Glomerular visceral epithelial cell (primary cell): Measurements from ENCODE around the gene MYRIP.

Experiments used
- DNase-seq: peaks from one replicate; pipeline ENCODE4 v3.0.0-alpha.2; 2016; ENCODE audit errors: extremely low spot score

The MYRIP gene

DNA sequence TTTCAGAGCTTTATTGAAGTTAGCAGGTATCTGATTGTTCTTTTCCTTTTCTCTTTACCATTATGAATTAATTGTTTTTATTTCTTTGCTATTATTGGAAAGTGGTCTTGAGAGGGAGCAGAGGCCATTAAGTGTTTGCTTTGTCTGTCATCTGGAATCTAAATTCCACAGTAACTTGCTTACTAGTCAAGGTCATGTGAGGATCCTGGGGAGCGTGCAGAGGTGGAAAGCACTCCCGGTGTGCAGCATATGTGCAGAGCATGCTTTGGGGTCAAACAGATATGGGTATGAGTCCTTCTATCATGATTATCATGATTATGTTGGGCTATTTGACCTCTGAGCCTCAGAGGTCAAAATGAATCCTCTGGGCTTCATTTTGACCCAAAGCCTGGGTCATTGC is 96.4 kb downstream of the MYRIP start:
- no peak for DNase-seq

GRCh38 chr3:39907981-39908380 is 98.6 kb downstream of the MYRIP start:
- no peak for DNase-seq

- no peak for DNase-seq
These were observed 100.7 kb downstream of the MYRIP start for GRCh38 chr3:39910135-39910534.

- peak; percentile 8 for DNase-seq
These were observed 101.5 kb downstream of the MYRIP start for GRCh38 chr3:39910826-39911464.

DNA sequence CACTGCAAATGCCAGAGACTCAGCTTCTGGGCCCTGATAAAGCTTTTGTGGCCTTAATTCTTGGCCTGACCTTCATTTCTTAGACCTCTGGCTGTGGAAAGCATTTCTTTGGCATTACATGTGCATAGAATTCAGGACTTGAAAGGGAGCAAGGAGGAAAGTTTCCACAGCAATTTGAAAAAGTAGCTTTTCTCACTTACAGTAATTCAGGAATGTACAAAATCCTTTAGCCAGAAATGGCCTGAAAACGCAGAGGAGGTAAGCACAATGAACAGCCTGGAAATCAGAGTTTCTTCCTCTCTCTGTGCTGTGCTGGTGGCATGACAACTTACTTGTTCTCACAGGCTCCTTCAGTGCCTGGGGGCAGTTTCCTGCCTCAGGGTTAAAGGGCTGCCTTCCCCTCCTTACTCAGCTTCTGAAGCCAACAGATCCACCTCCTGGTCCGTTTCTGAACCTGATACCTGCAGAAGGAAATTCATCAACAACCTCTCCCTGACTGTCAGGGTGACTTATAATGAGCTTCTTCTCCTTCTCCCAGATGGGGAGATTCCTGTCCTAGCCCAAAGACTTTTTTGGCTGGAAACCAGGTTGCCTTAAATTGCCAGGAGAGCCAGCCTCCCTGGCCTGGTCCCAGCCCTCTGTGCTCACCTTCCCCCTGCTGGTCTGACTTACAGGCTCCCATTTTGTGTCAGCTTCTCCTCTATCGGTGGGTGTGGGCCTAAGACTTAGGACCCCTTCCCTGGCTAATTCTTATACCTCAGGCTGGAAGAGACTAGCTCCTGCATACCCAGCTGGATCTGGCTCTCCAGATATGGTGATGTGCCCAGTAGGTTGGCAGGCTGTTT is 102.3 kb downstream of the MYRIP start:
- DNase-seq: no peak

DNA sequence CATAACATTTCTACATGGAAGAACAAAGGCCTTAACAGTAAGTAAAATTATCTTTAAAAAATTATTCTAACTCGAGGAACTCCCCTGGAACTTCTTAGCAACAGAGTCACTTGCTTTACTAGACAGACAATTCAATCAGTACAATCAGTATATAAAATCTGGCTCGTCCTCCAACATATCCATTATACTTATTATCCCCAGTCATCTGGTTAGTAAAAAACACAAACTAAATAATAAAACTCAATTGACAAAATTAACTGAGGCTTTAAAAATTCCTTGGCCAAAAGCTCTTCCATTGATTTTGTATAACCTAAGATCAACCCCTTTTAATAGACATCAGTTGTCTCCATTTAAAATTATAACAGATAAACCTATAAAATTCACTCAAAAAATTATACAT is 105.6 kb downstream of the MYRIP start:
- no peak for DNase-seq

- peak; percentile 8 for DNase-seq
These were observed 107.8 kb downstream of the MYRIP start for GRCh38 chr3:39917065-39917773.

GRCh38 chr3:39919281-39919680 is 109.9 kb downstream of the MYRIP start:
- DNase-seq: no peak

DNA sequence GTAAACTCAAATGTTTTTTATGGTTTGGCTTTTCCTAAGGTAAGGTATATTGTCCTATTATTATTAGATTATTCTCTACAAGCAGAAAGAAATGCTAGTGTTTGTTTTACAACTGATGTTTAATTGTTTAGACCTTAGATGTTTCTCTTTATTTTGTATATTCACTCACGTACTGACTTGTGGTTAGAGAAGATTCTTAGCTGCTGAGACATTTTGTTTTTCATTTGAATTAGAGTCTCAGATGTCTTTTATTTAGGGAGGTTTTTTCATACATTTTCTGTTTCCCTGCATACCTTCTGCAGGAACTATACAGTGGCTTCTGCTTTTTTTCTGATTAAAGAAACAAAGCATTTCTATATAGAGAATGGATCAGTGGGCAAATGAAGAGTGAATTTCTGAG is 110.9 kb downstream of the MYRIP start:
- no peak for DNase-seq

DNA sequence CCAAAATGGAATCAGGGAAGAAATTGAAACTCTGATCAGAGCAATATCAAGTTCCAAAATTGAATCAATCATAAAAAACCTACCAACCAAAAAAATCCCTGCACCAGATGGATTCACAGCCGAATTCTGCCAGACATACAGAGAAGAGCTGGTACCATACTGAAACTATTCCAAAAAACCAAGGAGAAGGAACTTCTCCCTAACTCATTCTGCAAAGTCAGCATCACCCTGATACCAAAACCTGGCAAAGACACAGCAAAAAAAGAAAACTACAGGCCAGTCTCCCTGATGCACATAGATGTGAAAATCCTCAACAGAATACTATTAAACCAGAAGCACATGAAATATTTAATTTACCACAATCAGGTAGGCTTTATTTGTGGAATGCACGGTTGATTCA is 118.1 kb downstream of the MYRIP start:
- DNase-seq: no peak

DNA sequence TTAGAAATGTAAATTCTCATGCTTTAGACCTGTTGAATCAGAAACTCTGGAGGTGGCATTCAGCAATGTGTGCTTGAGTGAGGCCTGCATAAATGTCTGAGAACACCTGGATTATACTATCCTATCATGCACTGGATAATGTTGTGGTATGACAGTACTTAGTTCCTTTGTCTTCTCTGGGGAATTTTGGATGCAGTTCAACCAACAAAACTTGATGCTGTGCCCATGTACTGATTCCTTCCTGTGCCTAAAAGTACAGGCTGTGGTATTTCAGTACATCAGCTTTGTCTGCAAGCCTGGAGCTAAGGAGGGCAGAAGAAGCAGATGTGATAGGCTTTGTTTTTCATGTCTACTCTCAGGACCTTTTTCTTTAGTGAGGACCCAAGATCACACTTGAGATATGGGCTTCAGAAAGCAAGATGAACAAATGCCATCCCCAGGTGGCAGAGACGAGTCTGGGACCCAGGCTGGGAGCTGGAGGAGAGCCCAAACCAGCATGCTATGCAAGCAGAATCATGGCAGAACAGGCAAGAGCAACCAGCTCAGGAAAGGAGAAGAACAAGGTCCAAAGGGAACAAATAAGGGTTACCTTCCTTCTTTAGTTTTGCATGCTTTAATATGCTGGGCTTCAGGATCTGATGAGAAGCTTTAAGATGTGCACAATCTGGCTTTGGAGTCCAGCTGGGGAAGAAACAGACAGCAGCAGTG is 124.7 kb downstream of the MYRIP start:
- DNase-seq: no peak

GRCh38 chr3:39934696-39935095 is 125.3 kb downstream of the MYRIP start:
- DNase-seq: no peak

GRCh38 chr3:39935261-39935660 is 125.9 kb downstream of the MYRIP start:
- no peak for DNase-seq

DNA sequence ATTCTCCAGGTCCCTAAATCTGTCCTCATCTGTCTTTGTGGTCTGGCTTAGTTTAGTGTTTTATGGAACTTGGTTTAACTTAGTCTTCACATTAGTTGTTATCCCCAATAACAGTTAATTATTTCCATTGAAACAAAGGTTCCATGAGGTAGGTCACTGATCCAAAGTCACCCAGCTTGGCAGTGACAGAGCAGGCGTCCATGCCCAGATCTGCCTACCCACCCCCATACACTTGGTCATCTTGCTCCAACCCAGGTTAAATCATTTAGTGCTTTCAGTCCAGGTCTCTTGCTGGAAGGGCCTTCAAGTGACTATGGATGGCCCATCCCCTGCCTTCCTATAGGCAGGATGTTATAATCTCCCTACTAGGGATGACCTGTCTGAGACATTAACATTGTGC is 127.4 kb downstream of the MYRIP start:
- DNase-seq: no peak

GRCh38 chr3:39937315-39937714 is 127.9 kb downstream of the MYRIP start:
- no peak for DNase-seq

DNA sequence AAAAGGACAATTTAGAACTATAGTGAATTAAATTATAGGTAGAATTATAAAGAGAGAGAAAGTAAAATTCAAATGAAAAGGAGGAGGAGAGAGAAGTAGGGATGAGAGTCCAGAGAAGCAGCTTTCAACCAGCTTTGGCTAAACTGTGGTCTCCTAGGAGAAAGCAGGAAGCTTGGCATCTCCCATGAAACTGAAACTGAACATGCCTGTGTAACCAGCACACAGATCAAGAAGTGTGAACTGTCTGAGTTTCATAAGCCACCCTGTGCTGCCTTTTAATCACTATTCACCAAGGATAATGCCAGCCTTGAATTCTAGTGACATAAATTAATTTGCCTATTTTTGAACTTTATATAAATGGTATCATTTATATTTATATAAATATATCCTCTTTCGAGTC is 128.5 kb downstream of the MYRIP start:
- DNase-seq: no peak

DNA sequence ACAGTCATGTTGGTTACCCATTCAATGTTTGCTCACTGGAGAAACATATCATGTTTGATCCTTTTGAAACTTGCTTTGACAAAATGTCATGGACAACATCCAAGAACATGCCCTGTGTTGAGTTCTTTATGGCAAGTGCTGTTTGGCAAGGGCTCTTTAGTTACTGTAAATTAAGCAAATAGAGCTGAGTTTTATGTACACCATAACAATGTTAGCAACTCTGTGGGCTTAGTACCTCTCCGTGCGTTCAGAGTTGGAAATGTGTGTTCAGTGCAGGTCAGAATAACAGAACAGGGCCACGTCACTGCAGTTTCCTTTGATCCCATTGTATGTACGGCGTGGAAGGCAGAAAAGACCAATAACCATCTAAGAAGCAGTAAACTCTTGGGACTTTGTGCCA is 132.5 kb downstream of the MYRIP start:
- DNase-seq: no peak

DNA sequence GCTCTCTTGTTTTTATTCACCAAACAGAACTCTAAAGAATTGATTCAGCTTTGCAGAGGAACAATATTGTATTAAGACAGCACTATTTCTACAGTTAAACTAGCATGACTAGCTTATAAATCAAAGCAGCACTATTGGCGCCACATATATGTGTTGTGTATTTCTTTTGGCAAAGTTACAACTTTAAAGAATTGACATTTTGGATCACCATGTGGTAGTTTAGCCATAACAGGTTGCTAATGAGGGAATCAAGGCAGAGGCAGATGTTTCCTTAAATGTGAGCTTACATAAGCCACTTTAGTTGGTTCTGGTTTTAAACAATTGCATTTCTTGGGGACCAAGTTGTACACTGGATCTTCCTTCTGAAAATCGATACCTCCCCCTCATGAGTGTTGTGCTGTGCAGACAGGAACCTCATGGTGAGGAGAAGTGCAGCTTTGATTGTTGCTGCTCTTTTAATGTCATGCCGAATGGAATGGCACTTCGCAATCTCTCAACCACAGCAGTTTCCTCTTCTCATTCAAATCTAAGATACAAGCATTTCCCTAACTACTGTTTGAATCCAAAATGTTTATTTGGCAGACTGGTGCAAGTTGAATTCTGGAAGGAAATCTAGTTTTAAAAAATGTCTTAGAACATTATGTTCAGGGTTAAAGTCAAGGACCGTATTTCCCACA is 151.2 kb downstream of the MYRIP start:
- no peak for DNase-seq

DNA sequence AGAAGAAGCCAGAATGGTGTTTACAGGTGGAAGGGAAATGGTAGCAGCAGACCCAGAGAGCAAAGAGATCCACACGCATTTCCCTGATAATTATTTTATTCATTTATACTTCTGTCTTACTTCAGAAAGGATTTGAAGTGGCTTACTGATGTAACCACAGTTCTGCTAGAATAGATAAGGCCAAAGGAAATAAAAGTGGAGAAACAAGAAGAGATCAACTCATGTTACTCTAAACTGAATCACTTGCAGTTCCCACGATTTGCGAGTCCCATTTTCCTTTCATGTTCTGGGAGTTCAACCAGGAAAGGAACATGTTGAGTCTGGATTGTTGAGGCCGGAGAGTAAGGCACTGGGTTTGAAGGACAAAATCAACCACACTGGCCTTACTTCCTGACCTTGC is 151.8 kb downstream of the MYRIP start:
- DNase-seq: no peak

DNA sequence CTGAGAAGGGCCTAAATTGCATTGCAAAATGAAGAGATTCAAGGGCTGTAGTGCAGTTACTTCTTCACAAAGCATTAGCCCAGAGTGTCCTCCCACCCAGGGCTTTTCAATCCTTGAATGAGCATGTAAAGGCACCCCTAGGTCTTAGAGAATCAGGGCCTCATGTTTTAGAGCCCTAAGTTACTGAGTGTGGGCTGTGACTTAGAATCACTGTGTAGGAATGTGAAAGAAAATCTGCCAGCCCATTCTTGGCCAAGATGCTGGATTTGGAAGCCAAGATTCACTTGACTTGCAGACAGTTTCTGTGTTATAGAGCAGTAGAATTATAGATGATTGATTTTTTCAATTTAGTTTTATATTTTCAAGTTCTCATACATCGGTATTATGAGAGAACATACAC is 153.2 kb downstream of the MYRIP start:
- no peak for DNase-seq

DNA sequence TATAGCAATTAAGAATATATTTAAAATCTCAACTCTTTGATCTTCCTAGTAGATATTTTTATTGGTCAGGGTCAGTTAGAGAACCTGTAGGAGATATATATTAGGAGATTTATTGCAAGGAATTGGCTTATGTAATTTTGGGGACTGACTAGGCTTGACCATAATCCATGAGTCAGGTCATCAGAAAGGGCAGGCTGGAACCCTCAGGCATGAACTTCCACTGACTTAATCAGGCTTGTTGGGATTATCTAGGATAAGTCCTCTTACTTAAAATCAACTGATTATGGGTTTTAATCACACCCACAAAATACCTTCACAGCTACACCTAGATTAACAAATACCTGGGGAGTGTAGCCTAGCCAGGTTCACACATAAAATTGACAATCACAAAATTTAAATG is 156.1 kb downstream of the MYRIP start:
- no peak for DNase-seq

GRCh38 chr3:39965997-39966396 is 156.6 kb downstream of the MYRIP start:
- no peak for DNase-seq
